Endothelial cell of umbilical vein (primary cell): ENCODE measurements around the gene KCNMA1. TPM values are rescaled to one million over a fixed set of nuclear protein-coding genes. Genes with fewer than 3 reads are reported as not detected.

Experiments used
- BruUV-seq: library from RNA; stranded (reverse); fragments of 400-500 nt; replicated peaks from 2 replicates; lab custom pipeline; 2021; lab: Mats Ljungman, UMichigan
- CTCF ChIA-PET: fragments of 300-600, 350-600 bp; sonication (Branson Sonifier 250); formaldehyde crosslinking; loops from one replicate; lab custom pipeline; 2021; ENCODE audit warnings: antibody characterized with exemption, inconsistent platforms; lab: Charles Lee
- POLR2A ChIA-PET: fragments of 300-600, 350-600 bp; sonication (Branson Sonifier 250); formaldehyde crosslinking; loops from one replicate; lab custom pipeline; 2021; ENCODE audit warnings: antibody characterized with exemption, inconsistent platforms; lab: Charles Lee
- DNase-seq: peaks from one replicate; pipeline ENCODE4 v3.0.0-alpha.2; 2011; ENCODE audit warnings: low read depth, low spot score
- FAIRE-seq: peaks from 2 replicates; lab custom pipeline; 2011; peaks lifted over from hg19 to GRCh38; lab: Jason Lieb, UNC
- H2AFZ ChIP-seq: 2 replicates; pipeline ENCODE4 v1.6.0; 2012; ENCODE audit warnings: low read depth, low read length, control low read depth, inconsistent platforms
- H3K27ac ChIP-seq: 2 replicates; pipeline ENCODE4 v1.5.1; 2011; ENCODE audit warnings: low read depth, mild to moderate bottlenecking, control low read depth, low read length, moderate library complexity; ENCODE audit not compliant: insufficient read depth
- H3K27me3 ChIP-seq, 2 experiments: 2 replicates each; pipeline versions ENCODE4 v1.6.0 to v1.6.1; 2011; ENCODE audit warnings: low read length in 2 of 2, mixed read lengths in 1 of 2; ENCODE audit not compliant: control insufficient read depth in 2 of 2, insufficient read depth in 2 of 2
- H3K36me3 ChIP-seq, 2 experiments: 2 replicates in 1 of 2; 3 replicates in 1 of 2; pipeline ENCODE4 v1.5.1; 2011; ENCODE audit warnings: low read length in 2 of 2, mild to moderate bottlenecking in 1 of 2, moderate library complexity in 1 of 2; ENCODE audit not compliant: control insufficient read depth in 2 of 2, insufficient read depth in 2 of 2; ENCODE audit errors: extremely low read depth in 1 of 2
- H3K4me1 ChIP-seq: 3 replicates; pipeline ENCODE4 v1.5.1; 2011; ENCODE audit warnings: mild to moderate bottlenecking, low read length; ENCODE audit not compliant: control insufficient read depth, insufficient read depth; ENCODE audit errors: extremely low read depth
- H3K4me2 ChIP-seq: 2 replicates; pipeline ENCODE4 v1.6.1; 2011; ENCODE audit warnings: low read length, control low read depth, mixed read lengths; ENCODE audit not compliant: insufficient read depth
- H3K4me3 ChIP-seq, 3 experiments: fragments of 200-600 bp in 1 of 3; sonication (generic), shearing (Covaris generic) in 1 of 3; replicated peaks in 1 of 3; 2 replicates each; pipeline ENCODE4 v1.5.1; 2011 to 2016; ENCODE audit warnings: control low read depth in 3 of 3, low read length in 3 of 3, mild to moderate bottlenecking in 2 of 3, inconsistent platforms in 1 of 3, low read depth in 1 of 3, moderate library complexity in 1 of 3; ENCODE audit not compliant: insufficient read depth in 1 of 3
- H3K79me2 ChIP-seq: 2 replicates; pipeline ENCODE4 v1.6.0; 2012; ENCODE audit warnings: low read length, inconsistent platforms; ENCODE audit not compliant: control insufficient read depth, insufficient read depth
- H3K9ac ChIP-seq: replicated peaks from 2 replicates; pipeline ENCODE3; 2011; ENCODE audit warnings: low read length, control low read depth; ENCODE audit not compliant: insufficient read depth; ENCODE audit errors: extremely low read depth
- H3K9me1 ChIP-seq: replicated peaks from 3 replicates; pipeline ENCODE4 v1.6.0; 2011; ENCODE audit warnings: mild to moderate bottlenecking, low read length; ENCODE audit not compliant: control insufficient read depth, insufficient read depth; ENCODE audit errors: extremely low read depth
- H3K9me3 ChIP-seq: replicated peaks from 2 replicates; pipeline ENCODE4 v1.5.1; 2012; ENCODE audit warnings: low read length, inconsistent platforms; ENCODE audit not compliant: control insufficient read depth, insufficient read depth
- H4K20me1 ChIP-seq: replicated peaks from 2 replicates; pipeline ENCODE3; 2011; ENCODE audit warnings: mild to moderate bottlenecking, low read length; ENCODE audit not compliant: control insufficient read depth, insufficient read depth; ENCODE audit errors: extremely low read depth
- CTCF ChIP-seq, 2 donors: IDR thresholded peaks; 1 replicate in 1 of 2; 2 replicates in 1 of 2; pipeline ENCODE4 v1.5.1; 2011; ENCODE audit warnings: low read length in 2 of 2, mild to moderate bottlenecking in 2 of 2, moderate library complexity in 2 of 2, control low read depth in 1 of 2, inconsistent platforms in 1 of 2, low read depth in 1 of 2; ENCODE audit not compliant: insufficient read depth in 1 of 2; ENCODE audit errors: extremely low read depth in 1 of 2
- FOS ChIP-seq: IDR thresholded peaks from 2 replicates; pipeline ENCODE4 v1.6.1; 2011; ENCODE audit warnings: mild to moderate bottlenecking, low read length, moderate library complexity, borderline replicate concordance; ENCODE audit not compliant: insufficient read depth
- GATA2 ChIP-seq: IDR thresholded peaks from 2 replicates; pipeline ENCODE4 v1.7.0; 2011; ENCODE audit warnings: low read depth, mild to moderate bottlenecking, moderate library complexity, mixed read lengths, low read length; ENCODE audit not compliant: insufficient read length, insufficient read depth
- JUN ChIP-seq: IDR thresholded peaks from 2 replicates; pipeline ENCODE4 v1.6.1; 2011; ENCODE audit warnings: borderline replicate concordance, low read depth; ENCODE audit not compliant: insufficient read length, insufficient read depth
- POLR2A ChIP-seq: IDR thresholded peaks from 2 replicates; pipeline ENCODE4 v1.6.1; 2012; ENCODE audit warnings: low read depth, mild to moderate bottlenecking, control low read depth, low read length
- POLR2AphosphoS5 ChIP-seq: IDR thresholded peaks from 2 replicates; pipeline ENCODE4 v1.6.1; 2012; ENCODE audit warnings: low read depth, mild to moderate bottlenecking, control low read depth, low read length, moderate library complexity; ENCODE audit not compliant: insufficient read depth
- dilution Hi-C: fragments of 300-500 bp; cut with MboI; formaldehyde crosslinking; loops from one replicate; pipeline ENCODE4 v1.15.0; 2019; ENCODE audit warnings: low sequenced_read_pairs; ENCODE audit not compliant: extremely low pct_ligation_motif_present
- intact Hi-C: fragments of 100-400 bp; cut with micrococcal nuclease; formaldehyde crosslinking; loops from one replicate; pipeline ENCODE4 v1.10.0; 2022
- polyA plus RNA-seq, 4 experiments: library from polyadenylated mRNA; depleted of rRNA in 3 of 4; stranded (reverse) in 3 of 4; unstranded in 1 of 4; fragments of >200 nt; gene quantifications; 2 replicates each; pipeline versions ENCODE4 v1.2.1 to v1.2.3, GENCODE V29; 2011 to 2012; ENCODE audit warnings: missing spikeins in 1 of 4
- total RNA-seq: library from RNA; stranded (reverse); gene quantifications from 2 replicates; pipeline ENCODE4 v1.2.3, GENCODE V29; 2021

The KCNMA1 gene
- total and polyA plus RNA-seq, 2 donors (not counting 3 experiments of a cell fraction or from before 2014, with no cell fraction given): 0.10 to 0.82 TPM

GRCh38 chr10:77608281-77608680, 29.3 kb downstream of the KCNMA1 start:
- Histone ChIP-seq H3K9me1 (no peaks in the 10 kb centered on the region), H3K4me2 (no peak overlapping the region), H3K27ac (no peak overlapping the region), H3K4me3 (no peak overlapping the region), H3K36me3 (no peaks in the 10 kb centered on the region), H3K79me2 (no peaks in the 10 kb centered on the region), H2AFZ (no peak overlapping the region), H4K20me1 (no peaks in the 10 kb centered on the region), H3K4me1 (no peaks in the 10 kb centered on the region), H3K27me3 (peaks cover 0 to 5% of the 10 kb centered on the region in 2 experiments), H3K9ac (no peak overlapping the region), H3K9me3 (no peaks in the 10 kb centered on the region)
- DNase-seq (no peak), FAIRE-seq (no peak)
- ChIA-PET CTCF (no interaction called here), POLR2A (no interaction called here)
- BruUV-seq: no TSS peak
- TF ChIP-seq FOS (no peak), POLR2A (no peak), GATA2 (no peak), CTCF (IDR thresholded peaks at IDR 0.05; ENCODE audit: extremely low read depth in 1 of 2, insufficient read depth in 1 of 2, low read depth in 1 of 2, low read length in 2 of 2) (no peak), JUN (no peak), POLR2AphosphoS5 (no peak)
- dilution Hi-C loops (no loop called here), intact Hi-C loops (no loop called here)

DNA sequence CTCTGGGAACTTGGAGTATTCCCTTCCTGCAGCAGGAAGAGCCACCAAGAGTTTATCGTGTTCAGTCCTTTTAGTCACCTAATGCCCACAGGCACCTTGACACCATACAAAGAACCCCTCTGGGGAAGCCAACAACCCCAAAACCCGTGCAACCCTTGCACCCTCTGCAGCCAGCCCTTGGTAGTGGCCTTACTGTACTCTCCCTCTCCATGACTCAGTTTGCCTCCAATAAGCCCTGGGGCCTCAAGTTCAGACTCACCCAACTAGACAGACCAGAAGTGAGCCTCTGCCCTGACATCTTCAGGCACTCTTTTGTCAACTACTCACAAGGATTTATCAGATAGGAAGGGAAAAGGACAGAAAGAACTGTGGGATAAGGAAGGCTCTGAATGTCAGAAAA, 30.9 kb downstream of the KCNMA1 start:
- dilution Hi-C loops (no loop called here), intact Hi-C loops (no loop called here)
- Histone ChIP-seq H3K4me1 (no peaks in the 10 kb centered on the region), H2AFZ (no peak overlapping the region), H3K4me2 (no peak overlapping the region), H3K4me3 (no peak overlapping the region), H3K9me1 (no peaks in the 10 kb centered on the region), H3K27ac (no peak overlapping the region), H3K27me3 (no peaks in the 10 kb centered on the region), H3K36me3 (no peaks in the 10 kb centered on the region), H4K20me1 (no peaks in the 10 kb centered on the region), H3K79me2 (no peaks in the 10 kb centered on the region), H3K9me3 (no peaks in the 10 kb centered on the region), H3K9ac (no peak overlapping the region)
- POLR2A ChIA-PET: no interaction called here
- CTCF ChIA-PET: no interaction called here
- BruUV-seq: no TSS peak
- FAIRE-seq (no peak), DNase-seq (no peak)
- TF ChIP-seq POLR2A (no peak), CTCF (IDR thresholded peaks at IDR 0.05; ENCODE audit: extremely low read depth in 1 of 2, insufficient read depth in 1 of 2, low read depth in 1 of 2, low read length in 2 of 2) (no peak)
